ENCODE data around the gene EXOSC5. TPM values are rescaled to one million over a fixed set of nuclear protein-coding genes. Genes with fewer than 3 reads are reported as not detected.
"Not testable (repeated sequence)": the region's sequence is repeated elsewhere in the genome, so short reads cannot be mapped to it uniquely, and the experiment has no call there.

EXOSC5 gene
- total RNA-seq, 1 donor from 2014 or later = 20.3 TPM

DNA sequence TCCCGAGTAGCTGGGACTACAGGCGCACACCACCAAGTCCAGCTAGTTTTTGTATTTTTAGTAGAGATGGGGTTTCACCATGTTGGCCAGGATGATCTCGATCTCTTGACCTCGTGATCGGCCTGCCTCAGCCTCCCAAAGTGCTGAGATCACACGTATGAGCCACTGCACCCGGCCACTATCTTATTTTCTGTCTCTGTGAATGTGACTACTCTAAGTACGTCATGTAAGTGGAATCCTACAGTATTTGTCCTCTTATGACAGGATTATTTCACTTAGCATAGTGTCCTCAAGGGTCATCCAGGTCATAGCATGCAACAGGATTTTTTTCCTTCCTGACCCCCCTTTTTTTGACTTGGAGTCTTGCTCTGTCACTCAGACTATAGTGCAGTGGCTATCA lies 25.6 kb downstream of the EXOSC5 start:
- Mint-ChIP-seq H3K4me1 (peaks cover 6% of the 10 kb centered on the region), H3K27ac (ENCODE audit: unreplicated experiment) (peak overlapping the region; percentile 89)
- TF ChIP-seq, protein P1, sequence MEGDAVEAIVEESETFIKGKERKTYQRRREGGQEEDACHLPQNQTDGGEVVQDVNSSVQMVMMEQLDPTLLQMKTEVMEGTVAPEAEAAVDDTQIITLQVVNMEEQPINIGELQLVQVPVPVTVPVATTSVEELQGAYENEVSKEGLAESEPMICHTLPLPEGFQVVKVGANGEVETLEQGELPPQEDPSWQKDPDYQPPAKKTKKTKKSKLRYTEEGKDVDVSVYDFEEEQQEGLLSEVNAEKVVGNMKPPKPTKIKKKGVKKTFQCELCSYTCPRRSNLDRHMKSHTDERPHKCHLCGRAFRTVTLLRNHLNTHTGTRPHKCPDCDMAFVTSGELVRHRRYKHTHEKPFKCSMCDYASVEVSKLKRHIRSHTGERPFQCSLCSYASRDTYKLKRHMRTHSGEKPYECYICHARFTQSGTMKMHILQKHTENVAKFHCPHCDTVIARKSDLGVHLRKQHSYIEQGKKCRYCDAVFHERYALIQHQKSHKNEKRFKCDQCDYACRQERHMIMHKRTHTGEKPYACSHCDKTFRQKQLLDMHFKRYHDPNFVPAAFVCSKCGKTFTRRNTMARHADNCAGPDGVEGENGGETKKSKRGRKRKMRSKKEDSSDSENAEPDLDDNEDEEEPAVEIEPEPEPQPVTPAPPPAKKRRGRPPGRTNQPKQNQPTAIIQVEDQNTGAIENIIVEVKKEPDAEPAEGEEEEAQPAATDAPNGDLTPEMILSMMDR (conservative IDR thresholded peaks at IDR 0.05) = no peak

DNA sequence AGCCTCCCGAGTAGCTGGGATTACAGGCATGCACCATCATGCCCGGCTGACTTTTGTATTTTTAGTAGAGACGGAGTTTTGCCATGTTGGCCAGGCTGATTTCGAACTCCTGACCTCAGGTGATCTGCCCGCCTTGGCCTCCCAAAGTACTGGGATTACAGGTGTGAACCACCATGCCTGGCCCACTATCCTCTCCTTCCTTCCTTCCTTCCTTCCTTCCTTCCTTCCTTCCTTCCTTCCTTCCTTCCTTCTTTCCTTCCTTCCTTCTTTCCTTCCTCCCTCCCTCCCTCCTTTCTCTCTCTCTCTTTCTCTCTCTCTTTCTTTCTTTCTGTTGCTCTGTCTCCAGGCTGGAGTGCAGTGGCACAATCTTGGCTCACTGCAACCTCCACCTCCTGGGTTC lies 26.0 kb downstream of the EXOSC5 start:
- H3K4me3 Mint-ChIP-seq; H3K36me3 Mint-ChIP-seq (ENCODE audit: low read depth); H3K27me3 Mint-ChIP-seq (ENCODE audit: low read depth); H3K9me3 Mint-ChIP-seq; DNase-seq (ENCODE audit: low read depth, low spot score); H3K4me1 Mint-ChIP-seq: not testable (repeated sequence)
- peak overlapping the region; percentile 89 for H3K27ac Mint-ChIP-seq (ENCODE audit: unreplicated experiment)

More for the DNA sequence above, 25.6 kb downstream of the EXOSC5 start:
- H3K27me3 Mint-ChIP-seq (ENCODE audit: low read depth) = no peaks in the 10 kb centered on the region
- no peak overlapping the region for H3K4me3 Mint-ChIP-seq
- DNase-seq (ENCODE audit: low read depth, low spot score) = no peak
- H3K36me3 Mint-ChIP-seq (ENCODE audit: low read depth) = no peaks in the 10 kb centered on the region
- no peaks in the 10 kb centered on the region for H3K9me3 Mint-ChIP-seq

DNA sequence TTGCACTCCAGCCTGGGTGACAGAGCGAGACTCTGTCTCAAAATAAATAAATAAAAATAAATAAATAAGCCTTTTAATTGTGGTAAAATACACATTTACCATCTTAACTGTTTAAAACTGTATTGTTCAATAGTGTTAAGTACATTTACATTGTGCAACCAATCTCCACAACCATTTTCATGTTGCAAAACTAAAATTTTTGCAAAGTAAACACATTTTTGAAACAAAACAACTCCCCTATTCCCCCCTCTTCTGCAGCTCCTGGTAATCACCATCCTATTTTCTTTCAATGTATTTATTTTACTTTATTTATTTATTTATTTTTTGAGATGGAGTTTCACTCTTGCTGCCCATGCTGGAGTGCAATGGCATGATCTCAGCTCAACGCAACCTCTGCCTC lies 27.4 kb downstream of the EXOSC5 start:
- TF ChIP-seq, protein P1 (conservative IDR thresholded peaks at IDR 0.05) = no peak
- Mint-ChIP-seq H3K27me3 (ENCODE audit: low read depth) (no peaks in the 10 kb centered on the region), H3K9me3 (no peaks in the 10 kb centered on the region), H3K4me1 (peaks cover 4% of the 10 kb centered on the region), H3K4me3 (no peak overlapping the region), H3K36me3 (ENCODE audit: low read depth) (peaks cover 4% of the 10 kb centered on the region), H3K27ac (ENCODE audit: unreplicated experiment) (no peak overlapping the region)
- DNase-seq (ENCODE audit: low read depth, low spot score) = no peak

DNA sequence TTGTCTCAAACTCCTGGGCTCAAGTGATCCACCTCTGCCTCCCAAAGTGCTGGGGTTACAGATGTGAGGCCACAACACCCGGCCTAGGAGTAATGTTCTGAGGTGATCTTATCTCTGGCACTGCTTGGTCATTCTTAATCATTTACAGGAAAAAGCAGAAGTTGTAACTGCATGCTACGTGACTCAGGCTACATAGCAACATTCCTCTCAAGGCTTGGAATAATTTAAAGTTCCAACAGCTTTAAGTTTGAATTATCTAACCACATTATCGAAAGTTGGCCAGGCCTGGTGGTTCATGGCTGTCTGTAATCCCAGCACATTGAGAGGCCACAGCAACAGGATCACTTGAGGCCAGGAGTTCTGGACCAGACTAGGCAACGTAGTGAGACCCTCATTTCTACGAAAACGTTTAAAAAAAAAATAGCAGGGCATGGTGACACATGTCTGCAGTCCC lies 29.3 kb downstream of the EXOSC5 start:
- TF ChIP-seq, protein P1 (conservative IDR thresholded peaks at IDR 0.05) = no peak
- Mint-ChIP-seq H3K36me3 (ENCODE audit: low read depth) (peaks cover 6% of the 10 kb centered on the region), H3K4me3 (peak overlapping the region; percentile 16), H3K27ac (ENCODE audit: unreplicated experiment) (no peak overlapping the region), H3K4me1 (peaks cover 20% of the 10 kb centered on the region), H3K27me3 (ENCODE audit: low read depth) (no peaks in the 10 kb centered on the region), H3K9me3 (no peaks in the 10 kb centered on the region)
- DNase-seq (ENCODE audit: low read depth, low spot score) = no peak

- Mint-ChIP-seq H3K27ac (ENCODE audit: unreplicated experiment) (peak overlapping the region; percentile 58), H3K9me3 (no peaks in the 10 kb centered on the region), H3K27me3 (ENCODE audit: low read depth) (no peaks in the 10 kb centered on the region), H3K4me3 (peak overlapping the region; percentile 85), H3K4me1 (peaks cover 26% of the 10 kb centered on the region), H3K36me3 (ENCODE audit: low read depth) (peaks cover 6% of the 10 kb centered on the region)
- TF ChIP-seq, protein P1 (conservative IDR thresholded peaks at IDR 0.05) = peak; percentile 43
- no peak for DNase-seq (ENCODE audit: low read depth, low spot score)
These were observed 31.1 kb downstream of the EXOSC5 start for GRCh38 chr19:41366089-41366488.

DNA sequence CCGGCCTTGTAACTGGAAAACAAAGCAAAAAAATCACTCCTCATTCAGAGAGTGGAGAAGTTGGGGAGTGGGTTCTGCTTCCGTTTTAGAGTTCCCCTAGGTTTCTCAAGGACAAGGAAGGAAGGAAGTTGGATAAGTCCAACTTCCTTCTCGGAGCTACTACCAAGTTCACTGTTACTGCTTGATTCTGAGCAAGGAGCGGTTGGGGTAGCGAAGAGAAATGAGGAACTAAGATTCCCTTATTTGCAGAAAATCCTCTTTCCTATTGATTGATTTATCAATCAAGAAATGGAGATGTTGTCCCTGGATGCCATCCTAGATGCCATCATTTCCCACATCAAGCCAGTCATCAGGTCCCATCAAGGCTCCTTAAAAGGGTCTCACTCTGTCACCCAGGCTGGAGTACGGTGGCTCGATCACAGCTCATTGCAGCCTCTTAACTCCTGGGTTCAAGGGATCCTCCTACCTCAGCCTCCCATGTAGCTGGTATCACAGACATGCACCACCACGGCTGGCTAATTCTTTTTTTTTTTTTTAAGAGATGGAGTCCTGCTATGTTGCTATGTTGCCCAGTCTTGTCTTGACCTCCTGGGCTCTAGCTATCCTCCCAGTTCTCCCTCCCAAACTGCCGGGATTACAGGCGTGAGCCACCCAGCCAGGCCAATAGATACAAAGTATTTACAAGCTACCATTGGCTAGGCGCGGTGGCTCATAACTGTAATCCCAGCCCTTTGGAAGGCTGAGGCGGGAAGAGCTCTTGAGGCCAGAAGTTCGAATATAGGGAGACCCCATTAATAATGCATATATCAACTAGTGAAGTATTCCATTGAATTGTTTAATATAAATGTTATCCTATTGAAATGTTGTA lies 32.4 kb downstream of the EXOSC5 start:
- H3K9me3 Mint-ChIP-seq = no peaks in the 10 kb centered on the region
- H3K27me3 Mint-ChIP-seq (ENCODE audit: low read depth) = no peaks in the 10 kb centered on the region
- TF ChIP-seq, protein P1 (conservative IDR thresholded peaks at IDR 0.05) = no peak
- H3K4me3 Mint-ChIP-seq = peak overlapping the region; percentile 99
- H3K27ac Mint-ChIP-seq (ENCODE audit: unreplicated experiment) = peak overlapping the region; percentile 100
- no peak for DNase-seq (ENCODE audit: low read depth, low spot score)
- peaks cover 6% of the 10 kb centered on the region for H3K36me3 Mint-ChIP-seq (ENCODE audit: low read depth)
- H3K4me1 Mint-ChIP-seq = peaks cover 26% of the 10 kb centered on the region

Data from neural crest cell (in vitro differentiated cells).